Vagina (tissue), 2 donors: ENCODE data around the gene UBE4B.

Source experiments
- CTCF ChIP-seq, 3 experiments: fragments of 450-650 bp in 2 of 3; fragments of 200-600 bp in 1 of 3; sonication (generic) in 1 of 3; IDR thresholded peaks; one replicate each; pipeline ENCODE4 v1.5.1; 2017 to 2019; ENCODE audit warnings: antibody characterized with exemption in 3 of 3, mild to moderate bottlenecking in 2 of 3, moderate library complexity in 2 of 3
- POLR2A ChIP-seq, 2 donors: fragments of 450-650 bp; IDR thresholded peaks; one replicate each; pipeline ENCODE4 v1.6.1; 2017; ENCODE audit warnings: antibody characterized with exemption in 2 of 2, mild to moderate bottlenecking in 2 of 2, moderate library complexity in 2 of 2

- TF ChIP-seq CTCF (IDR thresholded peaks at IDR 0.05), result no peak
- no peak for TF ChIP-seq POLR2A (IDR thresholded peaks at IDR 0.05)
These were observed 12.7 kb upstream of the UBE4B start for GRCh38 chr1:10020086-10020485.
